Heart left ventricle (tissue), 16 donors: ENCODE data around the gene DHFR2. TPM values are rescaled to one million over a fixed set of nuclear protein-coding genes. Genes with fewer than 3 reads are reported as not detected.

Experiments
- ATAC-seq, 4 donors: fragments of 200-7000 bp; cut with Tn5 transposase; one replicate each; pipeline ENCODE4 v1.9.1; 2020 to 2022; ENCODE audit warnings: moderate library complexity in 4 of 4, mild to moderate bottlenecking in 3 of 4, moderate number of reproducible peaks in 1 of 4
- DNase-seq, 5 donors: peaks; one replicate each; pipeline ENCODE4 v3.0.0-alpha.2; 2020
- H3K27ac ChIP-seq, 12 donors: fragments of 200-600 bp; sonication (generic) in 4 of 12; one replicate each; pipeline versions ENCODE4 v1.5.0 to v1.8.0; 2016 to 2022; ENCODE audit warnings: mild to moderate bottlenecking in 2 of 12
- H3K27me3 ChIP-seq, 9 donors: fragments of 200-600 bp; sonication (generic) in 2 of 9; one replicate each; pipeline versions ENCODE4 v1.5.1 to v1.8.0; 2016 to 2022; ENCODE audit warnings: mild to moderate bottlenecking in 3 of 9
- H3K36me3 ChIP-seq, 9 donors: fragments of 200-600 bp; sonication (generic) in 2 of 9; one replicate each; pipeline versions ENCODE4 v1.5.0 to v1.8.0; 2018 to 2022; ENCODE audit warnings: mild to moderate bottlenecking in 2 of 9
- H3K4me1 ChIP-seq, 12 donors: fragments of 200-600 bp; sonication (generic) in 4 of 12; one replicate each; pipeline versions ENCODE4 v1.5.0 to v1.8.0; 2016 to 2022; ENCODE audit warnings: mild to moderate bottlenecking in 3 of 12
- H3K4me3 ChIP-seq, 12 donors: fragments of 200-600 bp; sonication (generic) in 4 of 12; one replicate each; pipeline versions ENCODE4 v1.5.0 to v1.8.0; 2017 to 2022; ENCODE audit warnings: mild to moderate bottlenecking in 9 of 12, moderate library complexity in 4 of 12
- H3K9me3 ChIP-seq, 12 donors: fragments of 200-600 bp; sonication (generic) in 4 of 12; one replicate each; pipeline versions ENCODE4 v1.5.0 to v1.8.0; 2016 to 2022; ENCODE audit warnings: mild to moderate bottlenecking in 1 of 12
- POLR2A ChIP-seq, 2 donors: fragments of 450-650 bp; IDR thresholded peaks; one replicate each; pipeline ENCODE4 v1.6.1; 2017; ENCODE audit warnings: antibody characterized with exemption in 2 of 2, mild to moderate bottlenecking in 2 of 2, moderate library complexity in 2 of 2
- WGBS, 4 donors: extraction: QIAGEN DNeasy Blood & Tissue Kit in 2 of 4; methylation state at CpG; one replicate each; pipeline versions ENCODE4 v1.1.5 to v1.1.7; 2013 to 2018; 5-methylcytosine and 5-hydroxymethylcytosine counted together
- intact Hi-C, 10 donors: fragments of 100-400 bp; cut with DNase I; formaldehyde crosslinking; loops; one replicate each; pipeline versions ENCODE4 v1.11.1 to v1.14.2; 2022
- polyA plus RNA-seq, 2 donors: library from polyadenylated mRNA; stranded (reverse); fragments of 200-250 nt; gene quantifications; one replicate each; pipeline ENCODE4 v1.2.3, GENCODE V29; 2013
- total RNA-seq, 9 donors: library from RNA; depleted of rRNA in 2 of 9; stranded (reverse); fragments of >200 nt in 2 of 9; fragmentation: NEBNext Ultra II Directional in 3 of 9; extraction: Animal tissue kit (Norgen Biotek cat#: 25700) in 3 of 9; gene quantifications; one replicate each; pipeline versions ENCODE4 v1.1.0 to v1.2.4, GENCODE V29; 2016 to 2023
- TF ChIP-seq, protein P1 (sequence below), 12 donors: fragments of 200-600 bp; sonication (generic) in 4 of 12; IDR thresholded peaks; one replicate each; pipeline versions ENCODE4 v1.5.0 to v1.8.0; 2018 to 2022; ENCODE audit warnings: antibody characterized with exemption in 12 of 12, mild to moderate bottlenecking in 5 of 12
- donor health status: ischemic (EF 13 %, LVEDD 7.1; RV severe dilation, severe dysfunction).
- donor health status: healthy with polysubstance abuse.
- donor health status: DM: no; HTN: yes; CAD: no.
- donor health status: DM: no; HTN: no; CAD: no.
- donor health status: ischemic (EF 25% LVEDD 6.9; RV normal size, moderate dysfunction).
- donor health status: ischemic (EF 25% LVEDD 5.7; RV mildly dilated, moderate dysfunction).
- donor health status: healthy.
- donor health status: DM: yes; HTN: yes; CAD: no.
- donor health status: ischemic (EF 35%, LVEDD 5.7; RV mildly dilated, moderate dysfunction).
- donor health status: nonischemic (EF 11% LVEDD 7.7; RV severe dilation, severe dysfunction).
- donor health status: DM: yes; HTN: yes; CAD: no.
- donor health status: PGD.
- donor health status: ischemic (EF 29% LVEDD 5.4; RV normal size, mild dysfunction).
- donor health status: nonischemic (EF 23%, LVEDD 6.1; RV moderate dilation, normal function).

DHFR2 gene
- total and polyA plus RNA-seq, 11 donors: 1.6 to 5.4 (median 3.6) TPM

DNA sequence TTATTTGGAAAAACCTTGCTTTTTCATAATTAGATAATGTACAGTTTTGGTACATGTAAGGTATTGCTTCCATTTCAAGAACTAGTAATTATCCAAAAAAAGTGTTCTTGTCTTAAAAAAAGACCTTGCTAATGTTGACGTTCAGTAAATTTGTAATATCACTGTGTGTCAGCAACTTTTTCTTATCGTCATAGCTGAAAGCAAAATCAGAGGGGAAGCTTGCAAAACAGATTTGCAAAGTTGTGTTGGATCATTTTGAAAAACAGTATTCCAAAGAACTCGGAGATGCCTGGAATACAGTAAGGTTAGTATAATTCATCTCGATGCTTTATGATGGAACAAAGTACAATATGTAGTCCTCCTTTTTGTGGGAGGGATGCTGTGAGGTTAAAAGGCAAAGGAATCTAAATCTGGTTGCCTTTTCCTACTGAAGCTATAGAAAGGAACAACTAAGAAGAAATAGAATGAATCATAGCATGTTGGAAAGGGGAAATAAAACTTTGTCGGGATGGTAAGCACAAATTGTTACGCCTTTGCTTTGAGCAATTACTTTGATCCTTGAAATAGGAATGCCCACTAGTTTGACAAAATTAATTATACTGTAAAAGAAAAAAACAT, 1.6 kb upstream of the DHFR2 start:
- Histone ChIP-seq H3K4me1 (peaks cover 3 to 48% (median 22%) of the 10 kb centered on the region in 12 donors), H3K27me3 (no peaks in the 10 kb centered on the region), H3K4me3 (peak overlapping the region in 5 of 12 donors; percentile 67 to 85 (median 73)), H3K36me3 (peaks cover 0 to 30% (median 4%) of the 10 kb centered on the region in 9 donors), H3K27ac (peak overlapping the region in 4 of 12 donors; percentile 92 to 99 (median 93)), H3K9me3 (peaks cover 0 to 5% (median 0%) of the 10 kb centered on the region in 12 donors)
- 80 to 81% (median 80%) methylated on average over 6 of the region's 6 CpGs for WGBS, 4 donors
- DNase-seq (no peak), ATAC-seq (no peak)
- TF ChIP-seq, protein P1, sequence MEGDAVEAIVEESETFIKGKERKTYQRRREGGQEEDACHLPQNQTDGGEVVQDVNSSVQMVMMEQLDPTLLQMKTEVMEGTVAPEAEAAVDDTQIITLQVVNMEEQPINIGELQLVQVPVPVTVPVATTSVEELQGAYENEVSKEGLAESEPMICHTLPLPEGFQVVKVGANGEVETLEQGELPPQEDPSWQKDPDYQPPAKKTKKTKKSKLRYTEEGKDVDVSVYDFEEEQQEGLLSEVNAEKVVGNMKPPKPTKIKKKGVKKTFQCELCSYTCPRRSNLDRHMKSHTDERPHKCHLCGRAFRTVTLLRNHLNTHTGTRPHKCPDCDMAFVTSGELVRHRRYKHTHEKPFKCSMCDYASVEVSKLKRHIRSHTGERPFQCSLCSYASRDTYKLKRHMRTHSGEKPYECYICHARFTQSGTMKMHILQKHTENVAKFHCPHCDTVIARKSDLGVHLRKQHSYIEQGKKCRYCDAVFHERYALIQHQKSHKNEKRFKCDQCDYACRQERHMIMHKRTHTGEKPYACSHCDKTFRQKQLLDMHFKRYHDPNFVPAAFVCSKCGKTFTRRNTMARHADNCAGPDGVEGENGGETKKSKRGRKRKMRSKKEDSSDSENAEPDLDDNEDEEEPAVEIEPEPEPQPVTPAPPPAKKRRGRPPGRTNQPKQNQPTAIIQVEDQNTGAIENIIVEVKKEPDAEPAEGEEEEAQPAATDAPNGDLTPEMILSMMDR (IDR thresholded peaks at IDR 0.05): no peak
- no peak for TF ChIP-seq POLR2A (IDR thresholded peaks at IDR 0.05)
- intact Hi-C loops: loop anchor here in 3 of 10 donors (5.0 to 10.0 kb wide), 3 partner anchors 37 to 160 kb away; partner anchors contain the start of gene STX19 (in 1 of the 3)

DNA sequence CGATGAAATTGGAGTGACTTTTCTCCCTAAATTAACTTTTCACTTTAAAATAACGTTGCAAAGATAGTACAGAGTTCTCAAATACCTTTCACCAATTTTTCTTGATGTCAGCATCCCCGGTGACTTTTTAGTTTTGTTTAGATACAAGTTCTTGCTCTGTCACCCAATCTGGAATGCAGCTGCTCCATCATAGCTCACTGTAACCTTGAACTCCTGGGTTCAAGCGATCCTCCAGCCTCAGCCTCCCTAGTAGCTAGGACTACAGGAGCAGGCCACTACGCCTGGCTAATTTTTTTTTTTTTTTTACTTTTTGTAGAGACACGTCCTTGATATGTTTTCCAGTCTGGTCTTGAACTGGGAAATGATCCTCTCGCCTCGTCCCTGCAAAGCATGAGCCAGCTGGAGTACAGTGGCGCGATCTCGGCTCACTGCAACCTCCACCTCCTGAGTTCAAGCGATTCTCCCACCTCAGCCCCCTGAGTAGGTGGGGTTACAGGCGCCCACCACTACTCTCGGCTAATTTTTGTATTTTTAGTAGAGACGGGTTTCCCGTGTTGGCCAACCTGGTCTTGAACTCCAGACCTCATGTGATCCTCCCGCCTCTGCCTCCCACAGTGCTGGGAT, 892 bp upstream of the DHFR2 start:
- 52 to 57% (median 54%) methylated on average over 17 of the region's 17 CpGs for WGBS, 4 donors

GRCh38 chr3:94061297-94061696, 1.4 kb downstream of the DHFR2 start:
- intact Hi-C loops: loop anchor here in 3 of 10 donors (5.0 to 10.0 kb wide), 3 partner anchors 34 to 156 kb away; partner anchors contain the start of gene STX19 (in 1 of the 3)
- peaks cover 3 to 37% (median 19%) of the 10 kb centered on the region in 12 donors for H3K4me1 ChIP-seq
- DNase-seq: peak in 1 of 5 donors; percentile 38
- no peak for ATAC-seq
- H3K27ac ChIP-seq: no peak overlapping the region
- WGBS, 4 donors: 95 to 98% (median 97%) methylated on average over 13 of the region's 13 CpGs
- TF ChIP-seq, protein P1 (IDR thresholded peaks at IDR 0.05): no peak
- TF ChIP-seq POLR2A (IDR thresholded peaks at IDR 0.05): no peak
- no peaks in the 10 kb centered on the region for H3K27me3 ChIP-seq
- no peaks in the 10 kb centered on the region for H3K9me3 ChIP-seq
- H3K4me3 ChIP-seq: no peak overlapping the region
- H3K36me3 ChIP-seq: peaks cover 0 to 30% (median 5%) of the 10 kb centered on the region in 9 donors

More for the DNA sequence above, 892 bp upstream of the DHFR2 start:
- peaks cover 0 to 5% (median 0%) of the 10 kb centered on the region in 12 donors for H3K9me3 ChIP-seq
- intact Hi-C loops: loop anchor here in 4 of 10 donors (2.0 to 10.0 kb wide), 4 partner anchors 36 to 159 kb away; partner anchors contain the start of gene STX19 (in 1 of the 4)
- DNase-seq (no peak), ATAC-seq (no peak)
- peaks cover 3 to 43% (median 20%) of the 10 kb centered on the region in 12 donors for H3K4me1 ChIP-seq
- H3K4me3 ChIP-seq: peak overlapping the region; percentile 40 to 85 (median 72)
- peaks cover 0 to 30% (median 7%) of the 10 kb centered on the region in 9 donors for H3K36me3 ChIP-seq
- TF ChIP-seq, protein P1 (IDR thresholded peaks at IDR 0.05): no peak
- TF ChIP-seq POLR2A (IDR thresholded peaks at IDR 0.05): no peak
- peak overlapping the region; percentile 79 to 99 (median 90) for H3K27ac ChIP-seq
- H3K27me3 ChIP-seq: no peaks in the 10 kb centered on the region

DNA sequence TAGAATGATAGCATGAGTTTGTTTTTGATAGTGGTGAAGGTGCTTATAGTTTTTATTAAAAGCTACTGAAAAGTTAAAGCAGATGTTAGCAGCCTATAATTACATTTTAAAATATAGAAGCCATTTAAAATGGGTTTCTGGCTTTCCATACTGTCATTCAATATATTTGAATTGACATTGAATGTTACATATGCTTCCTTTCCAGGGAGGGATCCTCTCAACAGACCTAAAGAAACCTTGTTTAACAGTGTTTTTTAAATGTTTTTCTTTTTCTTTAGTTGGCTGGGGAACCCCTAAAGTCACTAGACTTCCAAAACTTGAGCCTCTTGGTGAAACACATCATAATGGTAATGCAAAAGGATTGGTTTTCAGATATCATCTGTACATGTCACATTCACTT, 12.2 kb downstream of the DHFR2 start:
- Histone ChIP-seq H3K36me3 (peaks cover 0 to 53% (median 4%) of the 10 kb centered on the region in 9 donors), H3K27me3 (no peaks in the 10 kb centered on the region), H3K9me3 (no peaks in the 10 kb centered on the region), H3K4me3 (no peak overlapping the region), H3K4me1 (no peaks in the 10 kb centered on the region), H3K27ac (no peak overlapping the region)
- ATAC-seq (no peak), DNase-seq (no peak)
- no peak for TF ChIP-seq POLR2A (IDR thresholded peaks at IDR 0.05)
- TF ChIP-seq, protein P1 (IDR thresholded peaks at IDR 0.05): no peak
- intact Hi-C loops: no loop called here
